Limb (tissue), 2 donors: ENCODE data around the gene COPS2.
"Not testable (repeated sequence)": the region's sequence is repeated elsewhere in the genome, so short reads cannot be mapped to it uniquely, and the experiment has no call there.

Source experiments
- DNase-seq, 2 donors: peaks; one replicate each; pipeline ENCODE4 v3.0.0-alpha.2; 2016; ENCODE audit errors: extremely low spot score in 2 of 2

The COPS2 gene

GRCh38 chr15:49110158-49110944 lies 45.0 kb downstream of the COPS2 start:
- no peak for DNase-seq

- no peak for DNase-seq
Measured at GRCh38 chr15:49103002-49103401, 52.4 kb downstream of the COPS2 start.

- DNase-seq = no peak
Measured at GRCh38 chr15:49101536-49101935, 53.9 kb downstream of the COPS2 start.

- DNase-seq = no peak
Measured at GRCh38 chr15:49096090-49096750, 59.2 kb downstream of the COPS2 start.

- no peak for DNase-seq
Measured at GRCh38 chr15:49094923-49095322, 60.5 kb downstream of the COPS2 start.

GRCh38 chr15:49093252-49094105 lies 61.9 kb downstream of the COPS2 start:
- no peak for DNase-seq

DNA sequence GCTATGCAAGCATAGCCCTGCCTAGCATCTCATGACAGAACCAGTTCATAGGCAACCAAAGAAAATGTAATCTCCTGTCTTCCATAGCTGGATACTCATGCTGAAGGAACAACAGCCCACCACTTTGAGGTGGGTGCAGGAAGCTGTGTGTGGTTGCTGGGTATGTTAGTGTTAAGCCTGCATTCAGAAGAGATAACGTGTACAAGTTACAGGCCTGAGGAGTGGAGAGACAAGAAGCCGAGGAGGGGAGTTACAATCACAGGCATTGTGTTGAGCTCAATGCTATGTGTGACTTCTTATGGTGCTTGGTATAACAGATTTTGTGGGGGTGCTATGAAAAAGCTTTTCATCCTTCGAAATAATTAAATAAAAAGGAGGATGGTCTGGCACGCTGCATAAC lies 66.4 kb downstream of the COPS2 start:
- no peak for DNase-seq

- DNase-seq = no peak
Measured at GRCh38 chr15:49085696-49086459, 69.5 kb downstream of the COPS2 start.

- DNase-seq = no peak
Measured at GRCh38 chr15:49084285-49084570, 71.2 kb downstream of the COPS2 start.

DNA sequence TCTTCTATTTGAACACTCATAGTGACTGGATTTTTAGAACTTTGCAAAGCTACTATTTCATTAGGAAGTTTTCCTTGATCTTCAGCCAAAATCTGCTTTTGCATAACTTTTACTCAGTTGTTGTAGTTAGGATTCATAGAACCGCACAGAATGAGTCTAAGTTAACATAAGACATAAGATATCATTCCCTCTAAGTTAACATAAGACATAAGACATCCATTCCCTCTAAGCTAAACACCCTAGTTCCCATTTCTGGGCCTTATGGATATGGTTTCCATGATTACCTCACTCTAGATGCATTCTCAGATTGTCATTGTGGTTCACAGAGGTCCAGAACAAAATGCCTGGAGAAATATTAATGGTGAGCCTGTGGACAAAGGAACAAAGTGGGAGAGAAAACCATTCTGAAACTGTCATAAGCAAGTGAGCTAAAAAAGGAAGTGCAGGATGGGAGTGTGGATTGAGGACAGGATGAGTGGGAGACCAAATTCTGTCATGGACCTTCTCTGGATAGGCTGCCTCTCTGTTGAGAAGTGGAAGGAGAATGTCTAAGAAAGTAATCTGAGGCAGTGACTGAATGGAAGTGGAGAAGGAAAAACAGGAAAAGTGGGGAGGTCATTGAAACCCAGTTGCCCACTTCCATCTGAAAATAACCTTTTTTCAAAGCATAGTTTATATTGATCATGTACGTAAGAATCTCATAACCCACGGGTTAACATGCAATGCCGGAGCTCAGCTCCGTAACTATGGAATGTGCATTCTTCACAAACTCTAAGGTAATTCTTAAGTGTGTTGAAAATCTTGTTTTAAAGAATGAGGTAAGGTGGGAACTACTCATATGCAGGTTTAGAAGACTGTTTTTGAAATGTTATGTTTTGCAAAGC lies 71.8 kb downstream of the COPS2 start:
- DNase-seq = no peak

GRCh38 chr15:49082960-49083359 lies 72.4 kb downstream of the COPS2 start:
- DNase-seq = no peak

GRCh38 chr15:49079340-49080039 lies 75.9 kb downstream of the COPS2 start:
- DNase-seq = no peak

DNA sequence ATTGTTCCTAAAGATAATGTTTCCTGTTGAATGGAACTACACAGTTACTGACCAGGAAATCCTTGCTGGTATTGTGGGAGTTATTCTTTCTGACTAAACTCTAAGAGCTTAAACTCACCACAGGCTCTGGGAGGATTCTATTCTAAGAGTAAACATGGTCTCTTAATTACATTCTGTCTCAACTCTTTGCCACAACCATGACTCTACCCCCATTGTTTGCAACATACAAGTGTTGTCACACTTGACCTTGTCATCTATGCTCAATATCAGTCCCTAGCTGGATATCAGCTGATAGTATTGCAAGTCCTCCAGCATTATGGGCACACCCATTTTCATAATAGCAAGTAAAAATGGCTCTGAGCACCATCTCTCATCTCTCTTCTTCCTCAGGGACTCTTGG lies 79.5 kb downstream of the COPS2 start:
- no peak for DNase-seq

DNA sequence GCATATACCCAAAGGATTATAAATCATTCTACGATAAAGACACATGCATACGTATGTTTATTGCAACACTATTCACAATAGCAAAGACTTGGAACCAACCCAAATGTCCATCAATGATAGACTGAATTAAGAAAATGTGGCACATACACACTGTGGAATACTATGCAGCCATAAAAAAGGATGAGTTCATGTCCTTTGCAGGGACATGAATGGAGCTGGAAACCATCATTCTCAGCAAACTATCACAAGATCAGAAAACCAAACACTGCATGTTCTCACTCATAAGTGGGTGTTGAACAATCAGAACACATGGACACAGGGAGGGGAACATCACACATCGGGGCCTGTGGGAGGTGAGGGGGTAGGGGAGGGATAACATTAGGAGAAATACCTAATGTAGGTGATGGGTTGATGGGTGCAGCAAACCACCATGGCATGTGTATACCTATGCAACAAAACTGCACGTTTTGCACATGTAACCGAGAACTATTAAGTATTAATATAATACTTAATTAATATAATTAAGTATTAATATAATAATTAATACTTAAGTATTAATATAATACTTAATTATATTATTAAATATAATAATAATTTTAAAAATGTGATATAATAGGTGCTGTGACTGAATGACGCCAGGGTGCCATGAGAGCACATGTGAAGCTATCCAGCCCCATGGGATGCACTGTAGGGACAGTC lies 80.7 kb downstream of the COPS2 start:
- not testable (repeated sequence) for DNase-seq
